ENCODE measurements around the gene CPEB3.

DNA sequence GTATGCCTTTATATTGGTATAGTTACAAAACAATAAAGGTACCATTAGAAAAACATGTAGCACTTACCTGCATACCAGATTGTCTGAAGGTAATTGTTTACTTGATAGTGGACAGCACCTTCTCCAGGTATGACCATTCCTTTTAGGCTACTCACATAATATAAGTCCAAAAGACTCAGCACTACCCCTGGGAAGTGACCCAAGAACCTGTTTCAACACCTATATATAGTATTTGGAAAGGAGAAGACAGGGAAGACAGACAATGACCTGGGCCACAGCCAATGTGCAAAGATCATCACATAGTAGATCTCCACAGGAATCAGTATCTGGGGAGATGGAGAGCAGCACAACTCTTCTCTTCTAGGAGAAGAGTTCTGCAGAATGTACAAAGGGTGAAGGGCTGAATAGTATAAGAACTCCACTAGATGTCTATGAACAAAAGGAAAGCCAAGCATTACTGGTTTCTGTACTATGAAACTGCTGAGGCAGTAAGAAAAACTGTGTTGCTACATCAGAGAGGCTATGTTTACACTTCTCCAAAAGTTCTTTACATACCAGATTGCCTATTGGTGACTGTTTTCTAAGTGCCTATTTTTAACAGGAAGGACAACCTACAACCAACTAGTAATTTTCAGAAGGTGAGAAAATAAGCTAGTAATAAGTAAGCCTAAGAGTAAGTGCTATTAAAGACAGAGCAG lies 208.1 kb downstream of the CPEB3 start:
- TF ChIP-seq CTCF (IDR thresholded peaks at IDR 0.05) (no peak), POLR2AphosphoS5 (IDR thresholded peaks at IDR 0.05; ENCODE audit: low read depth, low read length) (no peak), TCF7L2 (IDR thresholded peaks at IDR 0.05; ENCODE audit: low read depth, low read length) (no peak), SIN3A (IDR thresholded peaks at IDR 0.05; ENCODE audit: borderline replicate concordance, insufficient read depth, low read depth, low read length) (no peak), REST (IDR thresholded peaks at IDR 0.05; ENCODE audit: insufficient read depth in 1 of 2, low read depth in 2 of 2, low read length in 1 of 2) (no peak)
